ENCODE data around the gene SZRD1.

- TF ChIP-seq CTCF (IDR thresholded peaks at IDR 0.05) (no peak), EP300 (IDR thresholded peaks at IDR 0.05) (no peak)
Measured at GRCh38 chr1:16383888-16384287, 16.8 kb downstream of the SZRD1 start.

Measured in suprapubic skin (tissue), 3 donors.